Progenitor cell of endocrine pancreas (in vitro differentiated cells): Measurements from ENCODE around the gene ACKR2. TPM values are rescaled to one million over a fixed set of nuclear protein-coding genes. Genes with fewer than 3 reads are reported as not detected.

ENCODE experiments used
- DNase-seq: peaks from one replicate; pipeline ENCODE4 v3.0.0; 2021; ENCODE audit warnings: low spot score; ENCODE audit not compliant: unreplicated experiment
- H3K27ac Mint-ChIP-seq: 2 replicates; pipeline ENCODE4 v1.8.0; 2021; ENCODE audit warnings: mild to moderate bottlenecking, moderate library complexity, mixed read lengths
- H3K27me3 Mint-ChIP-seq: 2 replicates; pipeline ENCODE4 v1.8.0; 2021; ENCODE audit warnings: mixed read lengths
- H3K36me3 Mint-ChIP-seq: 2 replicates; pipeline ENCODE4 v1.8.0; 2022; ENCODE audit warnings: mixed read lengths; ENCODE audit not compliant: insufficient read depth
- H3K4me1 Mint-ChIP-seq: 2 replicates; pipeline ENCODE4 v1.8.0; 2021; ENCODE audit warnings: low read depth, mixed read lengths
- H3K4me3 Mint-ChIP-seq: 2 replicates; pipeline ENCODE4 v1.8.0; 2021; ENCODE audit warnings: low read depth, mild to moderate bottlenecking, moderate library complexity, mixed read lengths
- H3K9me3 Mint-ChIP-seq: 2 replicates; pipeline ENCODE4 v1.8.0; 2021; ENCODE audit warnings: low read depth, mixed read lengths
- total RNA-seq: library from RNA; stranded (reverse); gene quantifications from 2 replicates; pipeline ENCODE4 v1.2.1, GENCODE V29; 2021
- TF ChIP-seq, protein P1 (sequence below): fragments of 200-600 bp; sonication (generic); IDR thresholded peaks from one replicate; pipeline ENCODE4 v1.5.0; 2021; ENCODE audit warnings: antibody characterized with exemption, mild to moderate bottlenecking; ENCODE audit not compliant: unreplicated experiment

Gene ACKR2
- total RNA-seq, 1 donor from 2014 or later, result 0.60 TPM

DNA sequence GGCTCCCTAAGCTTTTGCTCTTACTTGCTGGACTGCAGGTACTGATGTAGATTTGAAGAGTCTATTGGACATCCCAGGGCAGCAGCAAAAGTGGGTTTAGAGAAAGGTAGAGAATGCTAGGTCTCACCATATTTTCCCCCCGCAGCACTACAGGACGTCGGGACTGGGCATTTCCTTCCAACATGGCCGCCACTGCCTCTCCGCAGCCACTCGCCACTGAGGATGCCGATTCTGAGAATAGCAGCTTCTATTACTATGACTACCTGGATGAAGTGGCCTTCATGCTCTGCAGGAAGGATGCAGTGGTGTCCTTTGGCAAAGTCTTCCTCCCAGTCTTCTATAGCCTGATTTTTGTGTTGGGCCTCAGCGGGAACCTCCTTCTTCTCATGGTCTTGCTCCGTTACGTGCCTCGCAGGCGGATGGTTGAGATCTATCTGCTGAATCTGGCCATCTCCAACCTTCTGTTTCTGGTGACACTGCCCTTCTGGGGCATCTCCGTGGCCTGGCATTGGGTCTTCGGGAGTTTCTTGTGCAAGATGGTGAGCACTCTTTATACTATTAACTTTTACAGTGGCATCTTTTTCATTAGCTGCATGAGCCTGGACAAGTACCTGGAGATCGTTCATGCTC is 55.2 kb downstream of the ACKR2 start:
- TF ChIP-seq, protein P1, sequence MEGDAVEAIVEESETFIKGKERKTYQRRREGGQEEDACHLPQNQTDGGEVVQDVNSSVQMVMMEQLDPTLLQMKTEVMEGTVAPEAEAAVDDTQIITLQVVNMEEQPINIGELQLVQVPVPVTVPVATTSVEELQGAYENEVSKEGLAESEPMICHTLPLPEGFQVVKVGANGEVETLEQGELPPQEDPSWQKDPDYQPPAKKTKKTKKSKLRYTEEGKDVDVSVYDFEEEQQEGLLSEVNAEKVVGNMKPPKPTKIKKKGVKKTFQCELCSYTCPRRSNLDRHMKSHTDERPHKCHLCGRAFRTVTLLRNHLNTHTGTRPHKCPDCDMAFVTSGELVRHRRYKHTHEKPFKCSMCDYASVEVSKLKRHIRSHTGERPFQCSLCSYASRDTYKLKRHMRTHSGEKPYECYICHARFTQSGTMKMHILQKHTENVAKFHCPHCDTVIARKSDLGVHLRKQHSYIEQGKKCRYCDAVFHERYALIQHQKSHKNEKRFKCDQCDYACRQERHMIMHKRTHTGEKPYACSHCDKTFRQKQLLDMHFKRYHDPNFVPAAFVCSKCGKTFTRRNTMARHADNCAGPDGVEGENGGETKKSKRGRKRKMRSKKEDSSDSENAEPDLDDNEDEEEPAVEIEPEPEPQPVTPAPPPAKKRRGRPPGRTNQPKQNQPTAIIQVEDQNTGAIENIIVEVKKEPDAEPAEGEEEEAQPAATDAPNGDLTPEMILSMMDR, result no peak
- H3K36me3 Mint-ChIP-seq, result no peaks in the 10 kb centered on the region
- DNase-seq, result no peak
- H3K4me3 Mint-ChIP-seq, result no peak overlapping the region
- H3K9me3 Mint-ChIP-seq, result peaks cover 12% of the 10 kb centered on the region
- peaks cover 7% of the 10 kb centered on the region for H3K27me3 Mint-ChIP-seq
- H3K4me1 Mint-ChIP-seq, result no peaks in the 10 kb centered on the region
- H3K27ac Mint-ChIP-seq, result no peak overlapping the region

DNA sequence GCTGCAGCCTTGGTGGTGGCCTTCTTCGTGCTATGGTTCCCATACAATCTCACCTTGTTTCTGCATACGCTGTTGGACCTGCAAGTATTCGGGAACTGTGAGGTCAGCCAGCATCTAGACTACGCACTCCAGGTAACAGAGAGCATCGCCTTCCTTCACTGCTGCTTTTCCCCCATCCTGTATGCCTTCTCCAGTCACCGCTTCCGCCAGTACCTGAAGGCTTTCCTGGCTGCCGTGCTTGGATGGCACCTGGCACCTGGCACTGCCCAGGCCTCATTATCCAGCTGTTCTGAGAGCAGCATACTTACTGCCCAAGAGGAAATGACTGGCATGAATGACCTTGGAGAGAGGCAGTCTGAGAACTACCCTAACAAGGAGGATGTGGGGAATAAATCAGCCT is 56.0 kb downstream of the ACKR2 start:
- Mint-ChIP-seq H3K27me3 (peaks cover 11% of the 10 kb centered on the region), H3K27ac (no peak overlapping the region), H3K9me3 (peaks cover 12% of the 10 kb centered on the region), H3K4me1 (no peaks in the 10 kb centered on the region), H3K36me3 (no peaks in the 10 kb centered on the region), H3K4me3 (no peak overlapping the region)
- TF ChIP-seq, protein P1, result no peak
- DNase-seq, result no peak

DNA sequence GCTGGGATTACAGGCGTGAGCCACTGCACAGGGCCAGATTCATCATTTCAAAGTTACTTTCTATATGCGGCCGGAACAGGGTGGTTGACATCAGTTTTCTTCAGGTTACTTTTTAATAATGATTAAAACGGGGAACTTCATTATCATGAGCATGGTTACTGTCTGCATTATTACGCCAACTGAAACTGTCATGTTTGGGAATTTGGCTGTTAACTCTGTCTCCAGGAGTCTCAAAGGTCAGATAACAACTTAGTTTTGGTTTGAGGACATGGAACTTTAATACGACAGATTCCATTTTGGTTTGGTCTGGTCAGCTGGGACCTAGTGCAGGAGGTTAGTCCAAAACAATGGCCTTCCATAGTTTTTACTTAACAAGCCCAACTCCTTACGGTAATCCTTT is 57.9 kb downstream of the ACKR2 start:
- Mint-ChIP-seq H3K4me1 (no peaks in the 10 kb centered on the region), H3K27ac (no peak overlapping the region), H3K36me3 (no peaks in the 10 kb centered on the region), H3K9me3 (peaks cover 1% of the 10 kb centered on the region), H3K27me3 (peaks cover 11% of the 10 kb centered on the region), H3K4me3 (no peak overlapping the region)
- TF ChIP-seq, protein P1, result no peak
- no peak for DNase-seq

DNA sequence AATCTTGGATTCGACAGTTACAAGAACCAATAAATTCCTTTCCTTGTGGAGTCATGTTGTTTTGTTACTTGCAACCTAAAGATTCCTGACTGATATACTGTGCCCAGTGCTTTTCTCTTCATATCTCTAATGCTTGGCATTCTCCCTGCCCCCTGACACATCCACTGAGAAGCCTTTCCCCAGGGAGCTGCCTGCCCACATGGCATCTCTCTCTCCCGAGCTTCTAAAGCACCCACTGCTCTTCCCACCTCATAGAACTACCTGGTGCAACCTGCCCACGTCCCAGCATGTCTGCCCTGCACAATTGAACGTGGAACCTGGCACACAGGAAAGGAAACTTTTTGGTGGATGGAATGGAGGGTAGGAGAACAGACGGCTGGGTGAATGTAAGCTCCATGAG is 59.6 kb downstream of the ACKR2 start:
- Mint-ChIP-seq H3K4me1 (no peaks in the 10 kb centered on the region), H3K27me3 (peaks cover 17% of the 10 kb centered on the region), H3K36me3 (no peaks in the 10 kb centered on the region), H3K4me3 (no peak overlapping the region), H3K27ac (no peak overlapping the region), H3K9me3 (no peaks in the 10 kb centered on the region)
- TF ChIP-seq, protein P1, result no peak
- no peak for DNase-seq

DNA sequence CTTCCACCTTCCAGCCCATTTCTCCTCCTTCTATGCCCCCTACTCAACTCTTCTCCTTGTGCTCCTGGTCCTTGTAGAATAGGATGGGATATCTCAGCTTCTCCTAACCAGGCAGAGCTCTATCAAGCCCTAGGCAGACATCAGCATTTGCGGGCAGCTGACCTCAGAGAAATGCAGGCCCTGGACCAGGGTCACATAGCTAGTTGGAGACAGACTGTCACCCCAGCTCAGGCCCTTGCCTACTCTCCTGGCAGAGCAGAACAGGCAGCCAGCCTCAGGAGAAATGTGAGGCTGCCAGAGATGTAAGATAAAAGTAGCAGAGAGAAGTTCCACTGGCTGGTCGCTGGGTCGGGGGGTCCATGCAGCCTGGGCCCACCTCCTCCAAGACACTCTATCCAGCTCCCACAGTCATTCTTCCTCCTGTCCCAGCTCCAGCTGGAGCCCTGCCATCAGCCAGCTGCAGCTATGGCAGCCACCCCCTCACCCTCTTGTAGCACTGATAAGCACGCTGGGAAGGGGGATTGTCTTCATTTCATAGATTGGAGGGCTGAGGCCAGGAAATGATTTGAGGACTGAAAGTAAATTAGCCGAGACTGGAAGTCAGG is 62.4 kb downstream of the ACKR2 start:
- peaks cover 8% of the 10 kb centered on the region for H3K4me1 Mint-ChIP-seq
- no peaks in the 10 kb centered on the region for H3K9me3 Mint-ChIP-seq
- no peak overlapping the region for H3K27ac Mint-ChIP-seq
- no peak overlapping the region for H3K4me3 Mint-ChIP-seq
- H3K27me3 Mint-ChIP-seq, result peaks cover 18% of the 10 kb centered on the region
- no peak for DNase-seq
- H3K36me3 Mint-ChIP-seq, result no peaks in the 10 kb centered on the region
- TF ChIP-seq, protein P1, result no peak
